Transverse colon (tissue), 4 donors: ENCODE results near the gene UBASH3B.

ENCODE experiments used
- CTCF ChIP-seq, 5 experiments: fragments of 200-600 bp in 3 of 5; fragments of 450-650 bp in 2 of 5; sonication (generic) in 3 of 5; IDR thresholded peaks; 1 replicate in 2 of 5; 2 replicates in 3 of 5; pipeline ENCODE4 v1.5.1; 2016 to 2017; ENCODE audit warnings: antibody characterized with exemption in 5 of 5, inconsistent platforms in 3 of 5, mild to moderate bottlenecking in 2 of 5, moderate library complexity in 1 of 5
- POLR2AphosphoS5 ChIP-seq, 3 donors: sonication (generic); formaldehyde crosslinking; IDR thresholded peaks; one replicate each; pipeline ENCODE4 v1.6.1; 2016; ENCODE audit warnings: antibody characterized with exemption in 3 of 3

- no peak for TF ChIP-seq CTCF (IDR thresholded peaks at IDR 0.05)
- no peak for TF ChIP-seq POLR2AphosphoS5 (IDR thresholded peaks at IDR 0.05)
Measured at GRCh38 chr11:122802876-122803275, 147.4 kb downstream of the UBASH3B start.
